Measurements from ENCODE around the gene NINJ2.

Gene NINJ2

DNA sequence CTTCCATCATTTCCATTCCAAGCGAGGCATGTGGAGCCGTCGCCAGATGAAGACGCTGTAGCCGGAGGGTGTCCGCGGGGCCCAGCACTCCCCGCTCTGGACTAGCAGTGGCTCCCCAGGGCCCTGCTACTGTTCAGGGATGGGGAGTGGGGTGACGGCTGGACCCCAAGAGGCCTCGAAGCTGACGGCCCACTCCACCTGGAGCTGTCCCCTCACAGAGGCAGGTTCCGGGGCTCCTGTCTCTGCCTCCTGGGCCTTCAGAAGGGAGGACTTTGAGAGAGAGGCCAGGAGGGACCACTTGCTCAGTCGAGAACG, 101.9 kb downstream of the NINJ2 start:
- DNase-seq (ENCODE audit: extremely low spot score) = no peak
- POLR2A ChIA-PET = no interaction called here
- CTCF ChIA-PET = interaction anchor here (1.0 to 1.6 kb wide), 5 partner anchors 9 to 378 kb away, joined by 3 to 4 read pairs (median 3); no protein-coding TSS in a partner anchor
- TF ChIP-seq, protein P1, sequence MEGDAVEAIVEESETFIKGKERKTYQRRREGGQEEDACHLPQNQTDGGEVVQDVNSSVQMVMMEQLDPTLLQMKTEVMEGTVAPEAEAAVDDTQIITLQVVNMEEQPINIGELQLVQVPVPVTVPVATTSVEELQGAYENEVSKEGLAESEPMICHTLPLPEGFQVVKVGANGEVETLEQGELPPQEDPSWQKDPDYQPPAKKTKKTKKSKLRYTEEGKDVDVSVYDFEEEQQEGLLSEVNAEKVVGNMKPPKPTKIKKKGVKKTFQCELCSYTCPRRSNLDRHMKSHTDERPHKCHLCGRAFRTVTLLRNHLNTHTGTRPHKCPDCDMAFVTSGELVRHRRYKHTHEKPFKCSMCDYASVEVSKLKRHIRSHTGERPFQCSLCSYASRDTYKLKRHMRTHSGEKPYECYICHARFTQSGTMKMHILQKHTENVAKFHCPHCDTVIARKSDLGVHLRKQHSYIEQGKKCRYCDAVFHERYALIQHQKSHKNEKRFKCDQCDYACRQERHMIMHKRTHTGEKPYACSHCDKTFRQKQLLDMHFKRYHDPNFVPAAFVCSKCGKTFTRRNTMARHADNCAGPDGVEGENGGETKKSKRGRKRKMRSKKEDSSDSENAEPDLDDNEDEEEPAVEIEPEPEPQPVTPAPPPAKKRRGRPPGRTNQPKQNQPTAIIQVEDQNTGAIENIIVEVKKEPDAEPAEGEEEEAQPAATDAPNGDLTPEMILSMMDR (IDR thresholded peaks at IDR 0.05; ENCODE audit: control extremely low read depth, extremely low read depth, low read depth, missing control alignments) = no peak

DNA sequence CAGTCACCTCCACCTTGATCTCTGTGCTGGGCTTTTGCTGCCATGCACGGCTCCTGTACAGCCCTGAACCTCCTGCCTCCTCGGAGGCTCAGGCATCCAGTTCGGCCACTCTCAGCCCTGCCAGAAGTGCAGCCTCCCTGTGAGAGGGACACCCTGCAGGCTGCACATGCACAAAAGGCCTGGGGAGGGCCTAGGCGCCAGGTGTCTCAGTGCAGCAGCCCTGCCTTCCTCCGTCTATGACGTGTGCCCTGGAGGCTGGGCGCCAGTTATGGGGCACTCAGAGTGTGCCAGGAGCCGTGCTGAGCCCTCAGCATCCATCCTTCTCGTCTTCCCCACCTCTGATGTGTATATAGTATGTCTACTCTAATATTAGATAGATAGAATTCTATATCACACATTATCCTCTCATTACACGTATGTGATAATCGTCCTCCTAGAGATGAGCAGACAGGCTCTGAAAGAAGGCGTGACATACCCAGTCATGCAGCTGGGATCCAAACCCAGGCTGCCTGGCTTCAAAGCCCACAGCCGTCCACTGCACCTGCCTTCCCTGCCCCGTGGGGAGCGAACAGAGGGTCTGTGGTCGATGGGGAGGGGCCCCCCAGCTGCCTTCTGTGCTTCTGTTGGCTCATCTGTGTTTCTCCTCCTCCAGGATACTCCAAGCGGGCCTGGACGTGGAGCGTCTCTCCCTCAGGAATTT, 102.4 kb downstream of the NINJ2 start:
- no peak for DNase-seq (ENCODE audit: extremely low spot score)
- TF ChIP-seq, protein P1 (IDR thresholded peaks at IDR 0.05; ENCODE audit: control extremely low read depth, extremely low read depth, low read depth, missing control alignments) = no peak
- POLR2A ChIA-PET = no interaction called here
- CTCF ChIA-PET = interaction anchor here (1.1 to 3.5 kb wide), 4 partner anchors 9 to 107 kb away, joined by 3 to 14 read pairs (median 4); no protein-coding TSS in a partner anchor

DNA sequence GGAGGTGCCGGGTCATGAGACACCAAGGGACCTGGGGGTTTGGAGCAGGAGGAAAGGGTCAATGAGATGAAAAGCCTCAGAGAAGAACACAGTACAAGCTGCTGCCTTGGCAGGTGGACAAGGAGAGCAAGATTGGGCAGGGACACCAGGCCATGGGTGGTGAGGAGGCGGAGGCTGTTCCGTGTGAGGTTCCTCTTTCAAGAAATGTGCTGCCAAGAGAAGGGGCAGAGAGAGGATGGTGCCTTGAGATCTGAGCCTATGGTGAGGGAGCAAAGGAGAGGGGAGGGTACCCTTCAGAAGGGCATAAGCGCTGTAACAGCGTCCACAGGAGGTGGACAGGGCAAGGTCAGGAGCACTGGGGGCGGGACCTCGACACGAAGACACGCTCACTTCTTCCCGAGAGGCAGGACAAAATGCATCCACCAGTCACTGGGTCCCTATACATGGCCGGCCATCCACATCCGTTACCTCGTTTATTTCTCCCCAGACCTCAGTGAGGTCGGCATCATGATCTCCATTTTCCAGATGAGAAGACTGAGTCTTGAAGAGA, 103.3 kb downstream of the NINJ2 start:
- TF ChIP-seq, protein P1 (IDR thresholded peaks at IDR 0.05; ENCODE audit: control extremely low read depth, extremely low read depth, low read depth, missing control alignments) = no peak
- CTCF ChIA-PET = interaction anchor here (1.5 to 3.5 kb wide), 3 partner anchors 10 to 106 kb away, joined by 4 to 15 read pairs (median 14); no protein-coding TSS in a partner anchor
- POLR2A ChIA-PET = no interaction called here
- DNase-seq (ENCODE audit: extremely low spot score) = no peak

DNA sequence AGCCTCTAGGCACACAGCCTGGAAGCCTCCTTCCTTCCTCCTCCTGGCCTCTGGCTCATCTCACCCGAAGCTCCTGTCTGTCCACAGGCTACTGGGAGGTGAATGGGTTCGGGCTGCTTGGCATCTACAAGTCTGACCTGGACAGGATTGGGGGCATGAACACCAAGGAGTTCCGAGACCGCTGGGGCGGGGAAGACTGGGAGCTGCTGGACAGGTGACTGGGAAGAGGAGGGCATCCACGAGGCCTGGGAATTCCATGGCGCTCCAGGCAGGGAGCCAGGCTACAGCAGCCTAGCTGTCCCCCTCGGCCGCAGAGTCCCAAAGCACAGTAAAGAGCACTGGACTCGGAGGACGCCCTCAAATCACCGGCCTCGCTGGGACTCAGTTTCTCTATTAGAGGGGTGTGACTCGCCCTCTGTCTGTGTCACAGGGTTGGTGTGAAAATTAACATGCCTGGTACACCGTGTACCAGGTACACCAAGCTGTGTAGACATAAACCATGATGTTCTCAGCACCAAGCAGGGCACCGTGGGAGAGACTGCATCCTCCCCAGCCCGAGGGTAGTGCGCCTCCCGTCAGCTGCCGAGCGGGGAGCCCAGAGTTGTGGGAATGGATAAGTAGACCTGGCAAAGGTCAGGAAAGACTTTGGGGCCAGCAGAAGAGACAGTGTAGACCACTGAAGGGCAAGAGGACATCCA, 103.9 kb downstream of the NINJ2 start:
- ChIA-PET POLR2A (no interaction called here), CTCF (interaction anchor here (1.2 to 3.5 kb wide), 5 partner anchors 11 to 117 kb away, joined by 3 to 15 read pairs (median 6); no protein-coding TSS in a partner anchor)
- TF ChIP-seq, protein P1 (IDR thresholded peaks at IDR 0.05; ENCODE audit: control extremely low read depth, extremely low read depth, low read depth, missing control alignments) = no peak

DNA sequence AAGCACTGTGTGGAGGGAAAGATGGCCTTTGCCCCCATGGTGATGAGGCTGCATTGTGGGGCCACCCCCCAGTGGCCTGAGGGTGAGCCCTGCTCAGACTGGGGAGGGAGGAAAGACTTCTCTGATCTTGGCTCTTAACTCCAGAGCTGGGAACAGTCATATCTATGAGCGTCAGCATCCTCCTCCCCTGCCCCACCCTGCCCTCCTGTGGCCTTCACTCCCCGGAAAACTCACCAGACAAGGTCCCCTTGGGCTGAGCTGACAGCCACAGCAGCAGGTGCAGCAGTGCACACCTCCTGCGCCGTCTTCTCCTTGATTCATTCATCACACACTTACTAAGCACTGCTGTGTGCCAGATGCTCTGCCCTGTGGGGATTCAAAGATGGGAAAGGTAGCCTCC, 104.7 kb downstream of the NINJ2 start:
- no peak for DNase-seq (ENCODE audit: extremely low spot score)
- TF ChIP-seq, protein P1 (IDR thresholded peaks at IDR 0.05; ENCODE audit: control extremely low read depth, extremely low read depth, low read depth, missing control alignments) = no peak
- ChIA-PET CTCF (interaction anchor here (1.2 to 3.5 kb wide), 6 partner anchors 11 to 116 kb away, joined by 3 to 15 read pairs (median 5); no protein-coding TSS in a partner anchor), POLR2A (no interaction called here)

More for the DNA sequence above, 103.9 kb downstream of the NINJ2 start:
- DNase-seq (ENCODE audit: extremely low spot score) = no peak

DNA sequence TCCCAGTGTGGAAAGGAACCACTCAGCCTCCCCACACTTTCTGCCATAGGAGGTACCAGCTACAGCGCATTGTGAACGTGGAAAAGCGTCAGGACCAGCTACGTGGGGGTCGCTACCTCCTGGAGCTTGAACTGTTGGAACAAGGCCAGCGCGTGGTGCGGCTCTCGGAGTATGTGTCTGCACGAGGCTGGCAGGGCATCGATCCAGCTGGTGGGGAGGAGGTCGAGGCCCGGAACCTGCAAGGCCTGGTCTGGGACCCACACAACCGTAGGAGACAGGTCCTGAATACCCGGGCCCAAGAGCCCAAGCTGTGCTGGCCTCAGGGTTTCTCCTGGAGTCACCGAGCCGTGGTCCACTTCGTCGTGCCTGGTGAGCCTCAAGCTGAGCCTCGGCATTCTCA, 106.7 kb downstream of the NINJ2 start:
- TF ChIP-seq, protein P1 (IDR thresholded peaks at IDR 0.05; ENCODE audit: control extremely low read depth, extremely low read depth, low read depth, missing control alignments) = no peak
- no peak for DNase-seq (ENCODE audit: extremely low spot score)
- POLR2A ChIA-PET = no interaction called here
- CTCF ChIA-PET = interaction anchor here (1.4 to 2.8 kb wide), 5 partner anchors 8 to 103 kb away, joined by 3 to 16 read pairs (median 4); no protein-coding TSS in a partner anchor
